Activated CD8-positive, alpha-beta memory T cell treated with anti-CD3 and anti-CD28 coated beads, Interleukin-2, amount 50 U/mL, for 24 hours (primary cell): Measurements from ENCODE around the gene FRAT2.

Source experiments
- DNase-seq: peaks from one replicate; pipeline ENCODE4 v3.0.0-alpha.2; 2020; ENCODE audit errors: extremely low read depth

FRAT2 gene

DNA sequence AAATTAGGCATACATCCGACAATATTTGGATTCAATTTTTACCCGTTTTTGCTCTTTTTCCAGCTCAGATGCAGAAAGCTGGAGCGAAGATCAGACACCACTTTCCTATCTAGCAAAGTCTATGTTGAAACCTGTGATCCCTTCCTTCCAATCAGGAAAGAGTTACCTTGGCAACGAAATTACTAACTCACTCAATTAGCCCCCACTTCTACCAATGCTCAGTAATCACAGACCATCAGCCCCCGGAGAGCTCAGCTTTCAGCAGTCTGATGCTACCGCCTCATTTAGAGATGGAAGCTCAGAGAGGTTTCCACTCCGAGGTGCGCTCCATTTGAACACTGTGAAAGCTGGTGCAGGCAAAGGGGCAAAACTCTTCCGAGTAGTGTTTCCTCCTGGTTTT is 8.8 kb downstream of the FRAT2 start:
- no peak for DNase-seq

DNA sequence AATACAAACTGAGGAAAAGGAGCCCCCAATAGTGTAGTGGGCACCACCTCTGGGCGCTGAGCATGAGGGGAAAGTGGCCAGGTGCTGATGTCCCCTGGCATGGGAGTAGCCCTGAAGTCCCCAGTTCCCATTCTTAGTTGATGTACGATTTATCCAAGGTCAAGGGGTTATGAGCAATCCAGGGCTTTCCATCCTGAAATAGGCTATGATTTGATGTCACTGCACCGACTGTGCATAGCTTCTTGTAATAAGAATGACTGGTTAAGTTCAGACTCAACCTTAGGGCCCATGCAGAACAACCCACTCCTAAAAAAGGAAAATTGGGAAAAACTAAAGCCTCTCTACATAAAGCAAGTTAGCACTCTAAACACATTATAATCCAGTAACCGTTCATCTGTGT is 11.0 kb downstream of the FRAT2 start:
- no peak for DNase-seq

- no peak for DNase-seq
These were observed 12.7 kb downstream of the FRAT2 start for GRCh38 chr10:97321804-97322190.

- DNase-seq, result no peak
These were observed 13.3 kb downstream of the FRAT2 start for GRCh38 chr10:97321032-97321803.

- DNase-seq, result no peak
These were observed 14.0 kb downstream of the FRAT2 start for GRCh38 chr10:97320480-97321031.

- peak; percentile 25 for DNase-seq
These were observed 14.7 kb downstream of the FRAT2 start for GRCh38 chr10:97319671-97320479.

GRCh38 chr10:97318772-97319651 is 15.5 kb downstream of the FRAT2 start, which contains the start of gene FRAT1:
FRAT1 (plus strand) TSS chr10:97319271; CDS start chr10:97319454, 183 bp downstream.
- peak; percentile 78 for DNase-seq

- DNase-seq, result no peak
These were observed 19.9 kb downstream of the FRAT2 start for GRCh38 chr10:97314671-97315070.

DNA sequence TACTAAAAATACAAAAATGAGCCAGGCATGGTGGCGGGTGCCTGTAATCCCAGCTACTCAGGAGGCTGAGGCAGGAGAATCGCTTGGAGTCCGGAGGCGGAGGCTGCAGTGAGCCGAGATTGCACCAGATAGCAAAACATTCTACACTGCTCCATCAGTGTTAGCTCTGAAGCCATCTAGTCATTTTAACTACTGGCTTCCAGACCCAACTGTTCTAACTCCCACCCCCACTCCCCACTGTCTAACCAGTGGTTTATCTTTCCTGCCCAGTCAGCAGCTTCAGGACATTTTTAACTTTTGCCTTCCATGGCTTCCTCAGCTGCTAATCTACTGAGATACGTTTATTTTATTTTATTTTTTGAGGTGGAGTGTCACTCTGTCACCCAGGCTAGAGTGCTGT is 21.6 kb downstream of the FRAT2 start:
- no peak for DNase-seq

GRCh38 chr10:97311111-97311626 is 23.4 kb downstream of the FRAT2 start:
- no peak for DNase-seq

DNA sequence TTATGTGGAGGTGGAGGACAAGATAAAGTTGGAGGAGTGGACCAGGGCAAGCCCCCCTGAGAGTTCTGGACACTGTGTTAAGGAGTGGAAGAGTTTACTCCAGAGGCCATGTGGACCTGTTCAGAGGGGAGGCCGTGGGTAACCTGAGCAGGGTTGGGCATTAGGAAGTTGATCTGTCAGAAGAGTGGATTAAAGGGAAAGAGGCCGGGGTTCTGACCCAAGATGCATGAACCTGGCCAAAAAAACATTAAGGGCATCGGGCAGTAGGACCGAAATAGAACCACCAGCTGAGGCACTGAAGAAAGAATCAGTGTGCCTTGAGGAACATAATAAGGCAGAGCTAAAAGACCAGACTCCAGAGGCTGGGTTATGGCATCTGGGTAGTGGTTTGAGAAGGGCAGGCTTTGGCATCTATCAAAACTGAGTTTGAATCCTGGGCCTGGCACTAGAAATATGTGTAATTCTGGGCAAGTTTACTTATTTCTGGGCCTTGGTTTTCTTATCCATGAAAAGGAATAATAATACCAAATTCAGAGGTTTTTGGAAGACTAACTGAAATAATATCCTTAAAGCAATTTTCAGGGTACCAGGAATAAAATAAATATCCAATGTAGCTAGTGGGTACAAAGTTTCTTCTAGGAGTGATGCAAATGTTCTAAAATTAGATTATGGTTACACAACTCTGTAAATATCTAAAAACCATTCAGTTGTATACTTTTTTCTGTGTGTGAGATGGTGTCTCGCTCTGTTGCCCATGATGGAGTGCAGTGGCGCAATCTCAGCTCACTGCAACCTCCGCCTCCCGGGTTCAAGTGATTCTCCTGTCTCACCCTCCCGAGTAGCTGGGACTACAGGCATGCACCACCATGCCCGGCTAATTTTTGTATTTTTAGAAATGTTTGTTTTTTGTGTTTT is 26.4 kb downstream of the FRAT2 start:
- DNase-seq, result no peak

GRCh38 chr10:97307441-97307840 is 27.1 kb downstream of the FRAT2 start:
- DNase-seq, result no peak

DNA sequence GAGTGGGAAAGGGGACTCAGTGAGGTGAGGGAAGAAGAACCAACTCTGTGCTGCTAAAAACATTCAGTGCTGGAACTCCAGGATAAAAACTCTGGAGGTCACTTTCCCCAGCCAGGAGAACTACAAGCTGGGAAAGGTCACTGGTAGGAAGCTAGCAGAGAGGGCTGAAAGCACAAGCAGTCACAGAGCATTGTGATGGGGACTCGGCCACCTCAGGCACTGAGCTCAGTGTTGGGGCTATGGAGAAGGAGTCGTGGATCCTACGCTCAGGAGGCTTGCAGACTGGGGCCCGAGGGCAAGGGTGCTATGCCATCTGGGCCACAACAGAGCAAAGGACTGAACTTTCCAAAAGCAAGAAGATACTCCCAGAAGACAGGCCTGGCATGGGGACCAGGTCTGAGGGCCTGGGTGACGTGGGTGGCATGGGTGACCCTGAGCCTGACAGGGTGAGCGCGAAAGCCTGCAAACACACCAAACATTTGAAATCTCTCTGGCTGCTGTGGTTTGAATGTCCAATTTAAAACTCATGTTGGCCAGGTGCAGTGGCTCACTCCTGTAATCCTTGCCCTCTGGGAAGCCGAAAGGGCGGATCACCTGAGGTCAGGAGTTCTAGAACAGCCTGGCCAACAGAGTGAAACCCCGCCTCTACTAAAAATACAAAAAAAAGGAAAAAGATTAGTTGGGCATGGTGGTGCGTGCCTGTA is 32.3 kb downstream of the FRAT2 start:
- no peak for DNase-seq

DNA sequence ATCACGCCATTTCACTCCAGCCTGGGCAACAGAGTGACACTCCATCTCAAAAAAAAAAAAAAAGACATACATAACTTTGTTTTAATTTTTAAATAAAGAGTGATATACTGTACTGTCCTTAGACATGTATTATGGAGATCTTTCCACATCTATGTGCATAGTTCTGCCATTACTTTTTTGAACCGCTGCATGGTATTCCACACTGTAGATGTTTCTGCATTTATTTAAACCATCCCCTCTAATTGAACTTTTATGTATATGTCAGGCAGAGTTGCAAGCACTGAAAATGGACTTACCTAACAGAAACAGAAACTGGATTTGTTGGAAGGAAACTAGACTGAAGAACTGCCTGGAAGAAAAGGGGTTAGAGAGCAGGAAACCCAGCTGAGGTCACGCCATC is 33.5 kb downstream of the FRAT2 start:
- no peak for DNase-seq

GRCh38 chr10:97298223-97298571 is 36.3 kb downstream of the FRAT2 start:
- no peak for DNase-seq

DNA sequence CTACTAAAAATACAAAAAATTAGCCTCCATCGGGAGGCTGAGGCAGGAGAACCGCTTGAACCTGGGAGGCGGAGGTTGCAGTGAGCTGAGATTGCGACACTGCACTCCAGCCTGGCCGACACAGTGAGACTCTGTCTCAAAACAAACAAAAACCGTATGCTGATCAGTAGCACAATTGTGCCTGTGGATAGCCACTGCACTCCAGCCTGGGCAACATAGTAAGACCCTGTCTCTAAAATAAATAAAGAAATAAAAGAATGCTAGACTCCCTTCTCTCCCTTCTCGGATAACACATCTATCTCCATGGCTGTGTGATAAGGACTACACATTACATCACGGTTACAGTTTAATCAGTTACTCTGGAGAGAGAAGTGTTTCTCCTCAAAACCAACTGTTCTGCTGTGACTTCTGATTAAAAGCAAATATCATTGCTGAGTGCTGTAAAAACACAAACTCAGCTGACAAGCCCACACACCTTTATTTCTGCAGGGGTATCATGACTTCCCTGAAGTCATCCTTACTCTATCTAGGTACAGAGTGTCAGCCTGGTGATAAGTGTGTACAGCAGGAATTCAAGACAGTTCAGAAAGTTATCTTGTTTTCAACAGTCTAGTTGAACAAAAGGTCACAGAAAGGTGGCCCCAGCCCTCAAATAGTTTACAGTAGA is 36.8 kb downstream of the FRAT2 start:
- DNase-seq, result no peak

- no peak for DNase-seq
These were observed 41.7 kb downstream of the FRAT2 start for GRCh38 chr10:97292862-97293198.

GRCh38 chr10:97292097-97292861 is 42.2 kb downstream of the FRAT2 start, which contains the start of gene ARHGAP19:
ARHGAP19 (minus strand) TSS chr10:97292637; CDS start chr10:97292627, 10 bp downstream.
- DNase-seq, result peak; percentile 90
